Glomerular visceral epithelial cell (primary cell): ENCODE measurements around the gene BIRC6.
"Not testable (repeated sequence)": the region's sequence is repeated elsewhere in the genome, so short reads cannot be mapped to it uniquely, and the experiment has no call there.

Experiments used
- DNase-seq: peaks from one replicate; pipeline ENCODE4 v3.0.0-alpha.2; 2016; ENCODE audit errors: extremely low spot score

The BIRC6 gene

GRCh38 chr2:32506446-32506845 is 149.6 kb downstream of the BIRC6 start:
- DNase-seq, result no peak

- no peak for DNase-seq
These were observed 158.1 kb downstream of the BIRC6 start for GRCh38 chr2:32514946-32515345.

- no peak for DNase-seq
These were observed 159.7 kb downstream of the BIRC6 start for GRCh38 chr2:32516567-32516966.

GRCh38 chr2:32522770-32523169 is 165.9 kb downstream of the BIRC6 start:
- DNase-seq, result peak; percentile 1

GRCh38 chr2:32523686-32524085 is 166.9 kb downstream of the BIRC6 start:
- no peak for DNase-seq

GRCh38 chr2:32532341-32532740 is 175.5 kb downstream of the BIRC6 start:
- no peak for DNase-seq

GRCh38 chr2:32532961-32533360 is 176.1 kb downstream of the BIRC6 start:
- no peak for DNase-seq

- DNase-seq, result no peak
These were observed 178.0 kb downstream of the BIRC6 start for GRCh38 chr2:32534831-32535230.

- DNase-seq, result no peak
These were observed 181.9 kb downstream of the BIRC6 start for GRCh38 chr2:32538735-32539134.

- not testable (repeated sequence) for DNase-seq
These were observed 195.7 kb downstream of the BIRC6 start for GRCh38 chr2:32552483-32552882.

GRCh38 chr2:32553829-32554432 is 197.1 kb downstream of the BIRC6 start:
- peak; percentile 23 for DNase-seq

GRCh38 chr2:32558492-32558891 is 201.7 kb downstream of the BIRC6 start:
- DNase-seq, result no peak

- no peak for DNase-seq
These were observed 202.3 kb downstream of the BIRC6 start for GRCh38 chr2:32559136-32559535.

GRCh38 chr2:32562906-32563305 is 206.1 kb downstream of the BIRC6 start:
- no peak for DNase-seq

GRCh38 chr2:32564417-32565035 is 207.7 kb downstream of the BIRC6 start:
- DNase-seq, result no peak

GRCh38 chr2:32565902-32566301 is 209.1 kb downstream of the BIRC6 start:
- no peak for DNase-seq

GRCh38 chr2:32572030-32572429 is 215.2 kb downstream of the BIRC6 start:
- DNase-seq, result no peak

GRCh38 chr2:32572737-32573136 is 215.9 kb downstream of the BIRC6 start:
- no peak for DNase-seq

GRCh38 chr2:32591669-32592463 is 235.0 kb downstream of the BIRC6 start:
- DNase-seq, result no peak

- DNase-seq, result no peak
These were observed 237.8 kb downstream of the BIRC6 start for GRCh38 chr2:32594573-32594972.

GRCh38 chr2:32611366-32611765 is 254.5 kb downstream of the BIRC6 start:
- DNase-seq, result no peak

- no peak for DNase-seq
These were observed 254.9 kb downstream of the BIRC6 start for GRCh38 chr2:32611771-32612170.

- DNase-seq, result no peak
These were observed 257.3 kb downstream of the BIRC6 start for GRCh38 chr2:32614084-32614483.
